ENCODE results near the gene MSH5. TPM values are rescaled to one million over a fixed set of nuclear protein-coding genes. Genes with fewer than 3 reads are reported as not detected.
A peak's percentile ranks its signal among the peaks of the same experiment; 100 is the strongest.

The MSH5 gene
- total RNA-seq, 1 donor from 2014 or later: 50.9 TPM

GRCh38 chr6:31730631-31731086 lies 9.1 kb upstream of the MSH5 start:
- Histone ChIP-seq H3K4me1 (peaks cover 11% of the 10 kb centered on the region), H4K20me1 (ENCODE audit: low read depth) (peaks cover 39% of the 10 kb centered on the region), H3K4me3 (peak overlapping the region; percentile 99), H3K27me3 (no peaks in the 10 kb centered on the region), H3K27ac (no peak overlapping the region), H3K79me2 (ENCODE audit: low read depth) (peaks cover 40% of the 10 kb centered on the region), H3F3A (ENCODE audit: low read depth) (peaks cover 56% of the 10 kb centered on the region), H3K9me3 (ENCODE audit: low read depth) (no peaks in the 10 kb centered on the region), H3K36me3 (peaks cover 5% of the 10 kb centered on the region), H3K4me2 (peak overlapping the region; percentile 68), H3K9ac (no peak overlapping the region), H2AFZ (replicated peaks) (no peak overlapping the region)
- Mint-ChIP-seq H3K9me3 (no peaks in the 10 kb centered on the region), H3K4me1 (peaks cover 49% of the 10 kb centered on the region), H3K4me3 (peak overlapping the region; percentile 99), H3K27me3 (ENCODE audit: insufficient read depth, low read depth) (peaks cover 6% of the 10 kb centered on the region), H3K27ac (peak overlapping the region; percentile 10), H3K36me3 (peaks cover 48% of the 10 kb centered on the region)
- TF ChIP-seq EZH2 (IDR thresholded peaks at IDR 0.05): no peak
- no peak for TF ChIP-seq CTCF (IDR thresholded peaks at IDR 0.05)
- DNase-seq (ENCODE audit: low spot score): peak; percentile 38

- Histone ChIP-seq H3K9me3 (ENCODE audit: low read depth) (no peaks in the 10 kb centered on the region), H3F3A (ENCODE audit: low read depth) (peaks cover 63% of the 10 kb centered on the region), H2AFZ (replicated peaks) (no peak overlapping the region), H3K27ac (no peak overlapping the region), H3K4me2 (no peak overlapping the region), H4K20me1 (ENCODE audit: low read depth) (peaks cover 39% of the 10 kb centered on the region), H3K9ac (no peak overlapping the region), H3K36me3 (peaks cover 5% of the 10 kb centered on the region), H3K27me3 (no peaks in the 10 kb centered on the region), H3K4me3 (no peak overlapping the region), H3K4me1 (peaks cover 17% of the 10 kb centered on the region), H3K79me2 (ENCODE audit: low read depth) (peaks cover 54% of the 10 kb centered on the region)
- Mint-ChIP-seq H3K4me1 (peaks cover 52% of the 10 kb centered on the region), H3K27me3 (ENCODE audit: insufficient read depth, low read depth) (peaks cover 5% of the 10 kb centered on the region), H3K9me3 (no peaks in the 10 kb centered on the region), H3K27ac (no peak overlapping the region), H3K4me3 (peak overlapping the region; percentile 41), H3K36me3 (peaks cover 34% of the 10 kb centered on the region)
- TF ChIP-seq EZH2phosphoT487 (IDR thresholded peaks at IDR 0.05): no peak
- TF ChIP-seq EZH2 (IDR thresholded peaks at IDR 0.05): no peak
- TF ChIP-seq CTCF (IDR thresholded peaks at IDR 0.05): no peak
- no peak for DNase-seq (ENCODE audit: low spot score)
Measured at GRCh38 chr6:31732029-31732428, 7.8 kb upstream of the MSH5 start.

- peaks cover 61% of the 10 kb centered on the region for H3K4me1 Mint-ChIP-seq
- H3K9me3 Mint-ChIP-seq: no peaks in the 10 kb centered on the region
- H3K4me3 Mint-ChIP-seq: peak overlapping the region; percentile 94
Measured at GRCh38 chr6:31733734-31734133, 6.1 kb upstream of the MSH5 start.

More at GRCh38 chr6:31733734-31734133, 6.1 kb upstream of the MSH5 start:
- Histone ChIP-seq H3F3A (ENCODE audit: low read depth) (peaks cover 77% of the 10 kb centered on the region), H3K4me3 (no peak overlapping the region), H3K27ac (no peak overlapping the region), H3K4me2 (no peak overlapping the region), H3K9ac (no peak overlapping the region), H3K36me3 (peaks cover 5% of the 10 kb centered on the region), H3K9me3 (ENCODE audit: low read depth) (no peaks in the 10 kb centered on the region), H4K20me1 (ENCODE audit: low read depth) (peaks cover 26% of the 10 kb centered on the region), H3K79me2 (ENCODE audit: low read depth) (peaks cover 42% of the 10 kb centered on the region), H3K4me1 (peaks cover 29% of the 10 kb centered on the region), H3K27me3 (no peaks in the 10 kb centered on the region), H2AFZ (replicated peaks) (no peak overlapping the region)
- no peak for DNase-seq (ENCODE audit: low spot score)
- peaks cover 24% of the 10 kb centered on the region for H3K36me3 Mint-ChIP-seq
- H3K27me3 Mint-ChIP-seq (ENCODE audit: insufficient read depth, low read depth): no peaks in the 10 kb centered on the region
- TF ChIP-seq EZH2 (IDR thresholded peaks at IDR 0.05) (no peak), EZH2phosphoT487 (IDR thresholded peaks at IDR 0.05) (no peak), CTCF (IDR thresholded peaks at IDR 0.05) (no peak)
- H3K27ac Mint-ChIP-seq: no peak overlapping the region

Data from neural progenitor cell (in vitro differentiated cells).